ENCODE data around the gene DIP2C.
"Not testable (repeated sequence)": the region's sequence is repeated elsewhere in the genome, so short reads cannot be mapped to it uniquely, and the experiment has no call there.

The DIP2C gene

DNA sequence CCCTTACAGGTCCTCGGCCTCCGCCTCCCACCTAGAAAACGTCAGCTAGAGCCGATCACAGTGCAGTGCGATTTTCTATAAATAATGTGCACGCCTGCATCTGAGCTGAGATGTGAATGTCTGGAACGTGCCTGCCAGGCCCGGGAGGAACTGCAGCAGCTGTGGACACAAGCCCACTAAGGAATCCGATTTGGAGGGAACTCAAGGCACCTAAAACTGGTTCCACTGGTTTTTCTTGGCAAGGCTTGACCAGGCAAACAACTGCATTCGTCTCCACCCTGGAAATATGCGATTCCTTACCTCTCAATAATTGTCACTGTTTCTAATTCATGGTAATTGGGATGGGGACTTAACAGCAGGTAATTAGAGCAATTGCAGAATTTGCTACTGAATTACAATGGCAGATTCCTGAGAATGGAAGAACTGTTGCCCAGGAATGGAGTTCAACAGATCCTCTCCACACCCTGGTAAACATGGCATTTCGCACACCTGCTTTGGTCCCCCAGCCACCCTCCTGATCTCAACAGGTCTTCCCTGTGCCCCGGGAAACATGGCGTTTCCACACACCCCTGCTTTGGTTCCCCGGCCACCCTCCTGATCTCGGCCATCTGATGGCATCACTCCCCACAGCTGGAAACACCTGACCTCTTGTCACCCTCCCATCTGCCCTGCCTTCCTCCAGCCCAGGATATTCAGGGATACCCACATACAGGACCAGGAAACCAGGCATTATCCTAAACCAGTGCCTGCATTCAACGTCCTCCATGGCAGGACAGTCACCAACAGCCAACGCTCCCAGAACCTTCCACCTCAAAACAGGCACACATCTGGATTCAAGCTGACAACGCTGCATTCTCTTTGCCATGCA lies 76.0 kb downstream of the DIP2C start:
- Histone ChIP-seq H3K4me1 (ENCODE audit: control insufficient read depth, insufficient read depth, low read length) (peaks cover 48% of the 10 kb centered on the region), H3K36me3 (ENCODE audit: insufficient read depth, low read length) (no peaks in the 10 kb centered on the region), H3K4me2 (ENCODE audit: low read length) (no peak overlapping the region), H3K4me3 (ENCODE audit: low read length) (no peak overlapping the region), H3K9ac (ENCODE audit: low read depth, low read length) (no peak overlapping the region), H3K9me3 (replicated peaks; ENCODE audit: low read length) (no peaks in the 10 kb centered on the region), H3K27me3 (ENCODE audit: control insufficient read depth, insufficient read depth, low read length) (no peaks in the 10 kb centered on the region)

DNA sequence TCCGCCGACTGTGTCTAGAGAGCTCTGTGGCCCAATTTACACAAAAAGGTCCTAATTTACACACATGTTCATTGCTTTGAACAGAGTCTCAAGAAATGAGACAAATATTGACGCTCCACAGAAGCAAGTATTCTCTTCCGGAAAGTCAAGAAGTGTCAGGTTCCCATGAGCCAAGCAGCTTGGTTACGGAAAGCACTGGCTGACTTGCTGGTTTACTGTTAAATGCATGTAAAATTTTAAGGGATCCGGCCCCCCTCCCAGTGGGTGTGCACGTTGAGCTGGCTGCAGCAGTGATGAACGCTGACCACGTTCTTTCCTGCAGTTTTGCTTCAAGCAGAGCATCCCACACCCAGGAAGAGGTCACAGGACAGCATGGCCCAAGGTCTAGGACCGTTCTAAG lies 76.8 kb downstream of the DIP2C start:
- Histone ChIP-seq H3K9ac (ENCODE audit: low read depth, low read length) (no peak overlapping the region), H3K4me1 (ENCODE audit: control insufficient read depth, insufficient read depth, low read length) (peaks cover 40% of the 10 kb centered on the region), H3K36me3 (ENCODE audit: insufficient read depth, low read length) (no peaks in the 10 kb centered on the region), H3K4me3 (ENCODE audit: low read length) (no peak overlapping the region), H3K4me2 (ENCODE audit: low read length) (no peak overlapping the region), H3K27me3 (ENCODE audit: control insufficient read depth, insufficient read depth, low read length) (no peaks in the 10 kb centered on the region), H3K9me3 (replicated peaks; ENCODE audit: low read length) (no peaks in the 10 kb centered on the region)

DNA sequence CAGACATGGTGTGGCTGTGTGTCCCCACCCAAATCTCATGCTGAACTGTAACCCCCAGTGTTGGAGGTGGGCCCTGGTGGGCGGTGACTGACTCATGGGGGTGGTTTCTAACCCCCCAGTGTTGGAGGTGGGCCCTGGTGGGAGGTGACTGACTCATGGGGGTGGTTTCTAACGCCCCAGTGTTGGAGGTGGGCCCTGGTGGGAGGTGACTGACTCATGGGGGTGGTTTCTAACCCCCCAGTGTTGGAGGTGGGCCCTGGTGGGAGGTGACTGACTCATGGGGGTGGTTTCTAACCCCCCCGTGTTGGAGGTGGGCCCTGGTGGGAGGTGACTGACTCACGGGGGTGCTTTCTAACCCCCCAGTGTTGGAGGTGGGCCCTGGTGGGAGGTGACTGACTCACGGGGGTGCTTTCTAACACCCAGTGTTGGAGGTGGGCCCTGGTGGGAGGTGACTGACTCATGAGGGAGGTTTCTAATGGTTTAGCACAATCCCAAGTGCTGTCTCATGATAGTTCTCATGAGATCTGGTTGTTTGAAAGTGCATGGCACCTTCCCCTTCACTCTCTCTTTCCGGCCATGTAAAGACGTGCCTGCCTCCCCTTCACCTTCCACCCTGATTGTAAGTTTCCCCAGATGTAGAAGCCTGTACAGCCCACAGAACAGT lies 78.7 kb downstream of the DIP2C start:
- H3K27me3 ChIP-seq (ENCODE audit: control insufficient read depth, insufficient read depth, low read length); H3K4me2 ChIP-seq (ENCODE audit: low read length); H3K36me3 ChIP-seq (ENCODE audit: insufficient read depth, low read length); H3K9ac ChIP-seq (ENCODE audit: low read depth, low read length); H3K9me3 ChIP-seq (replicated peaks; ENCODE audit: low read length): not testable (repeated sequence)
- H3K4me1 ChIP-seq (ENCODE audit: control insufficient read depth, insufficient read depth, low read length) = peaks cover 39% of the 10 kb centered on the region
- peak overlapping the region; percentile 24 for H3K4me3 ChIP-seq (ENCODE audit: low read length)

- H3K4me2 ChIP-seq (ENCODE audit: low read length) = no peak overlapping the region
- H3K36me3 ChIP-seq (ENCODE audit: insufficient read depth, low read length) = no peaks in the 10 kb centered on the region
- H3K4me3 ChIP-seq (ENCODE audit: low read length) = no peak overlapping the region
- H3K27me3 ChIP-seq (ENCODE audit: control insufficient read depth, insufficient read depth, low read length) = no peaks in the 10 kb centered on the region
- H3K9me3 ChIP-seq (replicated peaks; ENCODE audit: low read length) = no peaks in the 10 kb centered on the region
- no peak overlapping the region for H3K9ac ChIP-seq (ENCODE audit: low read depth, low read length)
- H3K4me1 ChIP-seq (ENCODE audit: control insufficient read depth, insufficient read depth, low read length) = peaks cover 36% of the 10 kb centered on the region
Measured at GRCh38 chr10:609868-610545, 79.5 kb downstream of the DIP2C start.

- Histone ChIP-seq H3K36me3 (ENCODE audit: insufficient read depth, low read length) (no peaks in the 10 kb centered on the region), H3K4me1 (ENCODE audit: control insufficient read depth, insufficient read depth, low read length) (peaks cover 29% of the 10 kb centered on the region)
Measured at GRCh38 chr10:609262-609658, 80.2 kb downstream of the DIP2C start.

DNA sequence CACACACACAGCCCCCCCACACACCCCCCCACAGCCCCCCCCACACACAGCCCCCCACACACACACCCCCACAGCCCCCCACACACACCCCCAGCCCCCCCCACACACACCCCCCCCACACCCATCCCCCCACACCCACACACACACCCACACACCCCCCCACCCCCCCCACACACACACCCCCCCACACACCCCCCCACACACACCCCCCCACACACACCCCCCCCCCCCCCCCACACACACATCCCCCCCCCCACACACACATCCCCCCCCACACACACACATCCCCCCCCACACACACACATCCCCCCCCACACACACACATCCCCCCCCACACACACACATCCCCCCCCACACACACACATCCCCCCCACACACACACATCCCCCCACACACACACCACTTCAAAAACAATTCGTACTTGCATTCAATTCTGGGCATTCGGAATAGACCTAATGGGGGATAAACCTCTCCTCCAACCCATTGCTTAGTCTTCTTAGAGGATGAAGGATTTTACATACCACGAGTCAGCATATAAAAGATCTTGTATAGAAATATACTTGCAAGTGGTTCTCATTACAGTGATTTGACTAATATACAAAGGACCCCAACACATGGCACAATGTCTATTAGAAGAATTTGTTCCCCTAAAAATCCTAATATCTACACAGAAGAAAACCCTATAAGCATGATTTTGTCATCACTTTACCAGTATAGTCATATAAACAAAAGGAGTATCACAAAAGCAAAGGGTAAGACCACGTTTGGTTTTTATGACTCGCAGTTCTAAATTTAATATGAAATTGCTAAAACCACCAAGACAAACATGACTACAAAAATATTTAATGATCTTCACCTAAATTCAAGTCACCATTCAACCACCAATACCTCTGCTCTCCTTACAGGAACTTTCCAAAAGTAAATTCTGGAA lies 80.9 kb downstream of the DIP2C start:
- H3K4me3 ChIP-seq (ENCODE audit: low read length) = no peak overlapping the region
- H3K27me3 ChIP-seq (ENCODE audit: control insufficient read depth, insufficient read depth, low read length) = no peaks in the 10 kb centered on the region
- no peak overlapping the region for H3K9ac ChIP-seq (ENCODE audit: low read depth, low read length)
- H3K36me3 ChIP-seq (ENCODE audit: insufficient read depth, low read length) = no peaks in the 10 kb centered on the region
- no peak overlapping the region for H3K4me2 ChIP-seq (ENCODE audit: low read length)
- H3K9me3 ChIP-seq (replicated peaks; ENCODE audit: low read length) = no peaks in the 10 kb centered on the region
- peaks cover 23% of the 10 kb centered on the region for H3K4me1 ChIP-seq (ENCODE audit: control insufficient read depth, insufficient read depth, low read length)

More at GRCh38 chr10:609262-609658, 80.2 kb downstream of the DIP2C start:
- Histone ChIP-seq H3K9me3 (replicated peaks; ENCODE audit: low read length) (no peaks in the 10 kb centered on the region), H3K27me3 (ENCODE audit: control insufficient read depth, insufficient read depth, low read length) (no peaks in the 10 kb centered on the region), H3K4me2 (ENCODE audit: low read length) (no peak overlapping the region), H3K9ac (ENCODE audit: low read depth, low read length) (no peak overlapping the region), H3K4me3 (ENCODE audit: low read length) (no peak overlapping the region)

- Histone ChIP-seq H3K9ac (ENCODE audit: low read depth, low read length) (no peak overlapping the region), H3K4me3 (ENCODE audit: low read length) (no peak overlapping the region), H3K4me1 (ENCODE audit: control insufficient read depth, insufficient read depth, low read length) (peaks cover 19% of the 10 kb centered on the region), H3K27me3 (ENCODE audit: control insufficient read depth, insufficient read depth, low read length) (no peaks in the 10 kb centered on the region), H3K36me3 (ENCODE audit: insufficient read depth, low read length) (no peaks in the 10 kb centered on the region), H3K9me3 (replicated peaks; ENCODE audit: low read length) (no peaks in the 10 kb centered on the region), H3K4me2 (ENCODE audit: low read length) (no peak overlapping the region)
Measured at GRCh38 chr10:607545-608185, 81.8 kb downstream of the DIP2C start.

- Histone ChIP-seq H3K27me3 (ENCODE audit: control insufficient read depth, insufficient read depth, low read length) (no peaks in the 10 kb centered on the region), H3K9ac (ENCODE audit: low read depth, low read length) (no peak overlapping the region)
Measured at GRCh38 chr10:606762-607544, 82.5 kb downstream of the DIP2C start.

GRCh38 chr10:605632-606325 lies 83.7 kb downstream of the DIP2C start:
- peaks cover 18% of the 10 kb centered on the region for H3K4me1 ChIP-seq (ENCODE audit: control insufficient read depth, insufficient read depth, low read length)
- H3K36me3 ChIP-seq (ENCODE audit: insufficient read depth, low read length) = no peaks in the 10 kb centered on the region
- no peaks in the 10 kb centered on the region for H3K27me3 ChIP-seq (ENCODE audit: control insufficient read depth, insufficient read depth, low read length)
- no peak overlapping the region for H3K4me2 ChIP-seq (ENCODE audit: low read length)
- H3K9me3 ChIP-seq (replicated peaks; ENCODE audit: low read length) = no peaks in the 10 kb centered on the region
- H3K9ac ChIP-seq (ENCODE audit: low read depth, low read length) = no peak overlapping the region
- no peak overlapping the region for H3K4me3 ChIP-seq (ENCODE audit: low read length)

More at GRCh38 chr10:606762-607544, 82.5 kb downstream of the DIP2C start:
- Histone ChIP-seq H3K4me1 (ENCODE audit: control insufficient read depth, insufficient read depth, low read length) (peaks cover 19% of the 10 kb centered on the region), H3K9me3 (replicated peaks; ENCODE audit: low read length) (no peaks in the 10 kb centered on the region), H3K4me2 (ENCODE audit: low read length) (no peak overlapping the region), H3K36me3 (ENCODE audit: insufficient read depth, low read length) (no peaks in the 10 kb centered on the region), H3K4me3 (ENCODE audit: low read length) (no peak overlapping the region)
